GM12891 (cell line): ENCODE results near the gene CFAP45.

Experiments
- POLR2A ChIP-seq: IDR thresholded peaks from 2 replicates; pipeline ENCODE4 v1.6.1; 2011; ENCODE audit warnings: low read depth, low read length, control low read depth
- POLR2AphosphoS5 ChIP-seq: IDR thresholded peaks from 2 replicates; pipeline ENCODE4 v1.6.1; 2011; ENCODE audit warnings: low read depth, low read length, control low read depth
- SPI1 ChIP-seq: IDR thresholded peaks from 2 replicates; pipeline ENCODE4 v1.6.1; 2011; ENCODE audit warnings: low read depth, low read length, control low read depth
- TAF1 ChIP-seq: IDR thresholded peaks from 2 replicates; pipeline ENCODE4 v1.6.1; 2011; ENCODE audit warnings: low read depth, low read length, control low read depth

DNA sequence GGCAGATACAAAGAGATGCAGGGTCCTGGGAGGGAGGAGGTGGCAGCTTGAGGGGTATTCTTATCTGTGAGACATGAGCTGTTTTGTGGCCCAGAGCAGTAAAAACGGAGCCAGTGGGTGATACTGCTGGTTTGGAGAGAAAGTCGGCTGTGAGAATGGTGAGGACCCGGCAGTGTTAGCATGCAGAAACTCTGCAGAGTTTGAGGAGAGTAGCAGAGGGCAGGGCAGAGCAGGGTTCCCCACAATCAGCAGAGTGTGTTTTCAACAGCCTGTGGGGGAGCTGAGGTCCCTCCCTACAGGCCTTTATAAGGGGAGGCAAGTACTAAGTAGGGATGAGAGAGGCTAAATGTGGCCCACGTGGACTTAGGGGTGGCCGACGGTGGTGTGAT lies 72.9 kb downstream of the CFAP45 start:
- TF ChIP-seq TAF1 = no peak
- no peak for TF ChIP-seq POLR2AphosphoS5
- TF ChIP-seq POLR2A = no peak
- TF ChIP-seq SPI1 = no peak
